GM18505 (cell line): Measurements from ENCODE around the gene DUOX1.

Experiments
- ATAC-seq: cut with Tn5 transposase; IDR thresholded peaks from one replicate; pipeline ENCODE4 v1.9.1; 2021; ENCODE audit not compliant: unreplicated experiment
- POLR2A ChIP-seq: IDR thresholded peaks from 4 replicates; pipeline ENCODE4 v1.6.1; 2011; ENCODE audit warnings: borderline replicate concordance; ENCODE audit not compliant: insufficient read depth, insufficient read length; ENCODE audit errors: extremely low read depth

Gene DUOX1

DNA sequence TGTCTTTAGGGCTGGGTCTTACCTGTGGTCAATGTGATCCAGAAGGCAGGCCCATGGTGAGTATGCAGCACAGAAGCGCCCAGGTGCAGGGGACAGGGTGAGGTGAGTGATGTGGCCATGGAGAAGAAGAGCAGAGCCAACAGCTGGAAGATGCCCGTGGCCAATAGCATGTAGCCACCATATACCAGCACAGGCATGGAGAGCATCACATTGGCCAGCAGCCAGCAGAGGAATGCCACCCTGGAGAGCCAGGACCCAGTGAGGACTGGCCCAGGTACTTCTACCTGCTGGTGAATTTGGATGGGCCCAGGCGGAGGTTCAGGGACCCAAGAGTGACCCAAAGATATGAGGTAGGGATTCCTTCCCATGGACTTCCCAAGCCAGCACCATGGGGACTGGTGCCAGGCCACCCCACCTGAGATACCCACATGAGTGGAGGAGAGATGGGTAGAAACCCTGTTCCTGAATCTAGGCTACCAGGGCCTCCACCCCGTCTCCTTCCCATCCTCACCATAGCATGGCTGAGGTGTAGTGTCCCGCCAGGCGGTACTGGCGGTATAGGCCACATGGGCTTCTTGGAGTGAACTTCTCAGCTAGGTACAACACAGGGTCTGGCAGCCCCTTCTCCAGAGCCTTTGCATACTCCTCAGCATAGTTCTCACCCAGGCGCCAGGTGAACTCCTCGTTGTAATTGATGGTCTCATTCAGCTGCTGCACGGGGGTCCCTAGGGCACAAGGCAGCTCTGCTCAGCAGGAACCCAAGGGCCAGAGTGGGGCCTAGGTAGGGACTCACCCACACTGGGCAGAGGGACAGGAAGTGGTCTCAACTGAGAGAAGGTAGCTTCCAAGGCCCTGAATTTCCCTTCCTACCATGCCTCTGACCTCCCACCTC lies 9.5 kb upstream of the DUOX1 start:
- no peak for ATAC-seq
- TF ChIP-seq POLR2A = no peak

GRCh38 chr15:45121020-45121419 lies 8.8 kb upstream of the DUOX1 start:
- ATAC-seq = no peak
- TF ChIP-seq POLR2A = no peak

DNA sequence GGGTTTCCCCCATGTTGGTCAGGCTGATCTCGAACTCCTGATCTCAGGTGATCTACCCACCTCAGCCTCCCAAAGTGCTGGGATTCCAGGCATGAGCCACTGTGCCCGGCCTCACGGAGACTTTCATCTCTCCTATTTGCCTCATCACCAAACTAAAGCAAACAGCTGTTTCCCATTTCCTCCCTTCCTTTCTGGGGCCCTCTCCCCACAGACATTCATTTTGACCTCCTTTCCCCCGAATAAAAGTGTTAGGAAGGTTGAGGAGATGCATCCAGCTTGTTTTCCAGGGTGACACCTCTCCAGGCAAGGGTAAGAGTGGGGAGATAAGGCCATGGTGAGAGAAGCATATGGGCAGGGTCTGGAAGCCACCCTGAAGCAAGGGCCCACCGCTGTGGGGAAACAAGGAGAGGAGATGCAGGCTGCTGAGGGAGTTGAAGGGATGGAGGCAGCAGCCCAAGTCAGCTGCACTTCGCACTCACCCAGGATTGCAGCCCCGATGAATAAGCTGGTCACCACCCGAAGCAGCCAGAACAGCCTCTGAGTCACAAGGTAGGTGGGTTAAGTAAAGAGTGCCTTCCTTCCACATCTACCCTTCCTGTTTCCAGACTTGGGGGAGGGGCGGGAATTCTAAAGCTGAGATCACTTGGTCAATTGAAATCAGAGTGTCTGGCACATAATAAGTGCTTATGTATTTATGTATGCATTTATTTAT lies 7.9 kb upstream of the DUOX1 start:
- no peak for TF ChIP-seq POLR2A
- no peak for ATAC-seq

GRCh38 chr15:45122719-45123118 lies 7.1 kb upstream of the DUOX1 start:
- TF ChIP-seq POLR2A = no peak
- no peak for ATAC-seq

GRCh38 chr15:45123397-45123796 lies 6.4 kb upstream of the DUOX1 start:
- ATAC-seq = no peak
- TF ChIP-seq POLR2A = no peak

GRCh38 chr15:45126535-45127158 lies 3.1 kb upstream of the DUOX1 start:
- no peak for TF ChIP-seq POLR2A
- no peak for ATAC-seq

GRCh38 chr15:45128971-45129639 lies 689 bp upstream of the DUOX1 start:
- no peak for ATAC-seq
- no peak for TF ChIP-seq POLR2A

- no peak for TF ChIP-seq POLR2A
- no peak for ATAC-seq
These were observed 652 bp downstream of the DUOX1 start for GRCh38 chr15:45130291-45131000.

DNA sequence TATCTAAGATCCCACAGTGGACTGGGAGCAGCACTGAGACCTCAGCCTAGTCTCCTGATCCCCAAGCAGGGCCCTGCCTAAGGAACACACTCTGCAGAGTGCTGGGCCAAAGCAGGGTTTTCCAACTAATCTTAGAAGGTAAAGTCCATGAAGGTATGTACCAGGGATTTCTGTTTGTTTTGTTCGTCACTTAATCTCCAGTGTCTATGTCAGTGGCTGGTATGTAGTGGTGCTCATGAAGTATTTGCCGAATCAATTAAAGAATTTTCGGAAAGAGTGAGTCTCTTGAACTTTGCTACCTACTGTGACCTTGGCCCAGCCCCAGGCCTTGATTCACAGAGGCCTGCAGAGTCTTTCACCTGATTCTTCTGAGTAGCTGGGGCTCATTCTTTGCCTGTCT lies 1.7 kb downstream of the DUOX1 start:
- no peak for TF ChIP-seq POLR2A
- ATAC-seq = no peak

DNA sequence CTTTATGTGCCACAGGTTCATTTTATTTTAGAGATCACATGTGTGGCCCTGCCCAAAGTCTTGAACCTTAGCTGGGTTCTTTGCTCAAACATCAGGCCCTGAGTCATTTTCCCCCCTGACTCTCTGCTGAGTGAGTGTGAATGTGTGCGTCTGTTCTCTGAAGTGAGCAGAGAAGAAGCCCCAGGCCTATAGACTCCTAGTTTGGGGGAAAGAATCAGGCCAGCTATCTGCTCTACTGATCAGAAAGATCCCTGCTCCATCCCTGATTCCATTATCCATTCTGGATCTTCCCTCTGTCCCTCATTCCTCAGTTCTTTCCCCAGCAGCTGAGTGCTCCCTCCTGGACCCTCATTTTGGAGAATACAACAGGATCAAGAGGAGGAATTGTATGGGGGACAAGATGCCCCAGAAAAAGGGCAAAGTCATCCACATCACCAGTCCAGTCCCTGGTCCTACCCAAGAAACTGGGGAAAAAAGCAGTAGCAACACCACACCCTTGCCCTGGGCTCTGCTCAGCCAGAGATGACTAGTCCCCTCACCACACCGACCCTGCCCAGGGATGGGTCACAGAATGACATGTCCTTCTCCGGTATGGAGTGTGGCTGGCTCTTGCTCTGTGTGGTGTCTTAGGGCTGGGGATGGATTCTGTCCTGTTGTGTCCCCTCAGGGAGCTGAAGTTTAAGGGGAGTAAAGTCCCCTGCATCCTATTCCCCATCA lies 3.2 kb downstream of the DUOX1 start:
- ATAC-seq = no peak
- TF ChIP-seq POLR2A = no peak

GRCh38 chr15:45133561-45133920 lies 3.7 kb downstream of the DUOX1 start:
- ATAC-seq = no peak
- no peak for TF ChIP-seq POLR2A

GRCh38 chr15:45134046-45134445 lies 4.3 kb downstream of the DUOX1 start:
- no peak for TF ChIP-seq POLR2A
- no peak for ATAC-seq
